ENCODE data around the gene CEP19.

Gene CEP19

GRCh38 chr3:196662711-196663571, 49.1 kb downstream of the CEP19 start:
- no peak for DNase-seq

GRCh38 chr3:196662033-196662432, 50.0 kb downstream of the CEP19 start:
- DNase-seq = no peak

GRCh38 chr3:196661400-196661799, 50.6 kb downstream of the CEP19 start:
- no peak for DNase-seq

- DNase-seq = no peak
Measured at GRCh38 chr3:196660381-196661166, 51.5 kb downstream of the CEP19 start.

GRCh38 chr3:196659901-196660351, 52.1 kb downstream of the CEP19 start:
- no peak for DNase-seq

All from stimulated activated CD8-positive, alpha-beta memory T cell treated with anti-CD3 and anti-CD28 coated beads, Interleukin-4, amount 100 ng/mL, for 48 hours (primary cell).